K562 (cell line): Measurements from ENCODE around the gene EEFSEC. TPM values are rescaled to one million over a fixed set of nuclear protein-coding genes. Genes with fewer than 3 reads are reported as not detected.

Experiments used
- ATAC-seq: fragments of 200-7000 bp; cut with Tn5 transposase; 3 replicates; pipeline ENCODE4 v1.9.1; 2020; ENCODE audit warnings: moderate library complexity
- BruUV-seq: library from RNA; stranded (reverse); fragments of 400-500 nt; replicated peaks from 2 replicates; lab custom pipeline; 2021; lab: Mats Ljungman, UMichigan
- CTCF ChIA-PET: fragments of 300-600 bp; formaldehyde crosslinking; extraction: SDS; loops from one replicate; lab custom pipeline; 2021; ENCODE audit warnings: low intra/inter-chr PET ratio; lab: Yijun Ruan, JAX
- POLR2A ChIA-PET: fragments of 300-600, 350-650 bp; sonication (Branson Sonifier 250); formaldehyde crosslinking; extraction: SDS; loops from one replicate; lab custom pipeline; 2021; ENCODE audit warnings: antibody characterized with exemption, inconsistent platforms; lab: Yijun Ruan, JAX
- DNase-seq, 4 experiments: peaks; one replicate each; pipeline versions ENCODE4 v3.0.0 to v3.0.0-alpha.2; 2011 to 2018; ENCODE audit warnings: low spot score in 3 of 4, mixed read lengths in 3 of 4; ENCODE audit errors: extremely low read depth in 1 of 4
- FAIRE-seq: peaks from 2 replicates; lab custom pipeline; 2011; peaks lifted over from hg19 to GRCh38; lab: Jason Lieb, UNC
- H2AFZ ChIP-seq: 2 replicates; pipeline ENCODE4 v1.6.0; 2011; ENCODE audit warnings: low read depth, low read length, control low read depth, inconsistent platforms
- H3K27ac ChIP-seq: fragments of 200-600 bp; 3 replicates; pipeline ENCODE4 v1.8.0; 2011; ENCODE audit warnings: low read depth, mild to moderate bottlenecking, control low read depth, inconsistent platforms, low read length, moderate library complexity, mixed read lengths; ENCODE audit errors: extremely low read depth
- H3K27me3 ChIP-seq, 2 experiments: fragments of 300-600 bp in 1 of 2; 2 replicates in 1 of 2; 3 replicates in 1 of 2; pipeline versions ENCODE4 v1.6.0 to v1.8.0; 2011; ENCODE audit warnings: inconsistent platforms in 2 of 2, low read length in 2 of 2, mild to moderate bottlenecking in 1 of 2, mixed read lengths in 1 of 2, moderate library complexity in 1 of 2; ENCODE audit not compliant: control insufficient read depth in 2 of 2, insufficient read depth in 2 of 2
- H3K36me3 ChIP-seq: fragments of 300-600 bp; 3 replicates; pipeline ENCODE4 v1.8.0; 2011; ENCODE audit warnings: mild to moderate bottlenecking, low read length, inconsistent platforms; ENCODE audit not compliant: control insufficient read depth, insufficient read depth
- H3K4me1 ChIP-seq, 2 experiments: fragments of 200-600 bp in 1 of 2; replicated peaks in 1 of 2; 2 replicates in 1 of 2; 3 replicates in 1 of 2; pipeline versions ENCODE4 v1.5.1 to v1.8.0; 2011; ENCODE audit warnings: inconsistent platforms in 2 of 2, low read length in 2 of 2, mild to moderate bottlenecking in 1 of 2, mixed read lengths in 1 of 2, moderate library complexity in 1 of 2; ENCODE audit not compliant: control insufficient read depth in 2 of 2, insufficient read depth in 2 of 2
- H3K4me2 ChIP-seq: 2 replicates; pipeline ENCODE4 v1.6.1; 2011; ENCODE audit warnings: low read length, control low read depth, inconsistent platforms, mixed read lengths; ENCODE audit not compliant: insufficient read depth
- H3K4me3 ChIP-seq: fragments of 200-600 bp; sonication (generic), shearing (Covaris generic); 2 replicates; pipeline ENCODE4 v1.5.1; 2016; ENCODE audit warnings: control low read depth, inconsistent platforms
- H3K79me2 ChIP-seq: fragments of 200-600 bp; 3 replicates; pipeline ENCODE4 v1.8.0; 2011; ENCODE audit warnings: low read length, inconsistent platforms; ENCODE audit not compliant: control insufficient read depth, insufficient read depth
- H3K9ac ChIP-seq, 2 experiments: 2 replicates each; pipeline versions ENCODE4 v1.6.0 to v1.6.1; 2011; ENCODE audit warnings: low read depth in 2 of 2, low read length in 2 of 2, control low read depth in 1 of 2, inconsistent platforms in 1 of 2, mild to moderate bottlenecking in 1 of 2, mixed read lengths in 1 of 2; ENCODE audit not compliant: insufficient read depth in 1 of 2
- H3K9me1 ChIP-seq: one replicate; pipeline ENCODE4 v1.6.0; 2011; ENCODE audit warnings: inconsistent platforms, mild to moderate bottlenecking, low read length, moderate library complexity; ENCODE audit not compliant: control insufficient read depth, insufficient read depth
- H3K9me3 ChIP-seq: replicated peaks from 2 replicates; pipeline ENCODE4 v1.5.1; 2011; ENCODE audit warnings: low read depth, low read length, inconsistent platforms; ENCODE audit not compliant: control insufficient read depth, insufficient read depth
- H4K20me1 ChIP-seq: replicated peaks from 2 replicates; pipeline ENCODE4 v1.6.1; 2011; ENCODE audit warnings: low read length, inconsistent platforms, mixed read lengths; ENCODE audit not compliant: control insufficient read depth, insufficient read depth
- KAT2B ChIP-seq: IDR thresholded peaks from one replicate; pipeline ENCODE4 v1.6.1; 2012; ENCODE audit warnings: low read depth, mild to moderate bottlenecking, control low read depth, inconsistent platforms, low read length, moderate library complexity
- SETDB1 ChIP-seq: IDR thresholded peaks from one replicate; pipeline ENCODE4 v1.6.1; 2012; ENCODE audit warnings: low read length, control low read depth, inconsistent platforms
- WGBS: fragments of 100-300 bp; shearing (Covaris generic); methylation state at CpG from one replicate; pipeline ENCODE4 v1.1.6; 2016; ENCODE audit warnings: low coverage, mixed read lengths; ENCODE audit not compliant: insufficient coverage; ENCODE audit errors: missing lambda C conversion rate; 5-methylcytosine and 5-hydroxymethylcytosine counted together
- in situ Hi-C: fragments of 300-500 bp; cut with MboI; formaldehyde crosslinking; loops from 4 replicates; pipeline ENCODE4 v1.15.0; 2018; ENCODE audit warnings: inconsistent platforms, mixed read lengths
- intact Hi-C: fragments of 100-400 bp; cut with micrococcal nuclease; formaldehyde crosslinking; loops from 2 replicates; pipeline ENCODE4 v1.14.2; 2022
- polyA plus RNA-seq, 8 experiments: library from polyadenylated mRNA; depleted of rRNA in 4 of 8; stranded (reverse) in 5 of 8; unstranded in 3 of 8; fragments of >200 nt; fragmentation: Nextera tagmentation in 2 of 8; fragmentation: Illumina TruSeq in 1 of 8; extraction: Ambion mirVana in 2 of 8; extraction: Trizol in 1 of 8; gene quantifications; 2 replicates each; pipeline versions ENCODE4 v1.2.1 to v1.2.3, GENCODE V29; 2011 to 2014; ENCODE audit warnings: inconsistent platforms in 1 of 8, missing spikeins in 1 of 8
- total RNA-seq, 7 experiments: library from RNA; depleted of rRNA in 6 of 7; stranded (reverse); fragments of >200 nt in 6 of 7; fragmentation: Illumina TruSeq in 2 of 7; extraction: Trizol in 2 of 7; gene quantifications; 2 replicates each; pipeline versions ENCODE4 v1.2.1 to v1.2.3, GENCODE V29; 2011 to 2021; ENCODE audit warnings: low replicate concordance in 1 of 7
- TF ChIP-seq, protein P1 (sequence below), 2 experiments: fragments of 250-450 bp in 1 of 2; fragments of 450-650 bp in 1 of 2; sonication (Bioruptor Pico) in 1 of 2; IDR thresholded peaks; 2 replicates each; pipeline versions ENCODE4 v1.6.1 to v1.8.0; 2016 to 2021; ENCODE audit warnings: mild to moderate bottlenecking in 2 of 2, moderate library complexity in 2 of 2, missing compliant biosample characterization in 1 of 2, missing genetic modification characterization in 1 of 2

Gene EEFSEC
- total and polyA plus RNA-seq, 9 of the 15 experiments (the other 6 are each of a cell fraction or from before 2014, with no cell fraction given), result 0.35 to 11.8 (median 7.7) TPM

DNA sequence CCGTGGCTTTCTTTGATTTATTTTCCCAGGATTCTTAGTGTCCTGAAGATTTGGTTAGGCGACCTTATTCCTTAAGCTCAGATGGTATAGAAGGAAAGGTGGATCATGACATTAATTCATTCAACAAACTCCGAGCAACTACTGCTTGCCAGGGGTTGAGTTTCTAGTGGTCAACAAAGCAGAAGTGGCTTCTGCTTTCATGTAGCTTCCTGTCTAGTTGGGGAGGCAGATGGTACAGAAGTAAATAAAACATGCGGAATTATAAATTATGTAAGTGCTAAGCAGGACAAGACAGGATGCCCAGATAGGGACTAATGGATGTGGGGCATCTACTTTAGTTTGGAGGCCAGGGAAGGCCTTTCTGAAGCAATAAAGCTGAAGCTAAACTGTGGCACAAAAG is 15.6 kb downstream of the EEFSEC start:
- Histone ChIP-seq H3K36me3 (no peaks in the 10 kb centered on the region; the same call in 2 of the 3 replicates), H3K4me3 (no peak overlapping the region), H4K20me1 (no peaks in the 10 kb centered on the region), H3K79me2 (no peaks in the 10 kb centered on the region; the same call in 2 of the 3 replicates), H3K9ac (no peak overlapping the region), H3K27ac (no peak overlapping the region), H3K27me3 (no peaks in the 10 kb centered on the region), H3K4me1 (peaks cover 0 to 4% of the 10 kb centered on the region in 2 experiments; a peak in 1 of 5 replicates), H2AFZ (no peak overlapping the region), H3K9me1 (no peaks in the 10 kb centered on the region), H3K9me3 (no peaks in the 10 kb centered on the region), H3K4me2 (no peak overlapping the region)
- ATAC-seq, result no peak
- FAIRE-seq, result no peak
- TF ChIP-seq, protein P1, sequence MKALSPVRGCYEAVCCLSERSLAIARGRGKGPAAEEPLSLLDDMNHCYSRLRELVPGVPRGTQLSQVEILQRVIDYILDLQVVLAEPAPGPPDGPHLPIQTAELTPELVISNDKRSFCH (CRISPR knock-in tag; IDR thresholded peaks at IDR 0.05), result no peak
- TF ChIP-seq, protein P1 (tag; IDR thresholded peaks at IDR 0.05), result no peak
- TF ChIP-seq SETDB1 (no peak), KAT2B (no peak)
- BruUV-seq, result no TSS peak
- WGBS, result 62% methylated on average over 4 of the region's 4 CpGs
- no peak for DNase-seq
- POLR2A ChIA-PET, result interaction anchor here (0.6 kb wide), 1 partner anchor 9 kb away, joined by 3 read pairs; no protein-coding TSS in a partner anchor
- intact Hi-C loops, result no loop called here
- in situ Hi-C loops, result no loop called here
- CTCF ChIA-PET, result no interaction called here
